Measurements from ENCODE around the gene GPR146.

Gene GPR146

DNA sequence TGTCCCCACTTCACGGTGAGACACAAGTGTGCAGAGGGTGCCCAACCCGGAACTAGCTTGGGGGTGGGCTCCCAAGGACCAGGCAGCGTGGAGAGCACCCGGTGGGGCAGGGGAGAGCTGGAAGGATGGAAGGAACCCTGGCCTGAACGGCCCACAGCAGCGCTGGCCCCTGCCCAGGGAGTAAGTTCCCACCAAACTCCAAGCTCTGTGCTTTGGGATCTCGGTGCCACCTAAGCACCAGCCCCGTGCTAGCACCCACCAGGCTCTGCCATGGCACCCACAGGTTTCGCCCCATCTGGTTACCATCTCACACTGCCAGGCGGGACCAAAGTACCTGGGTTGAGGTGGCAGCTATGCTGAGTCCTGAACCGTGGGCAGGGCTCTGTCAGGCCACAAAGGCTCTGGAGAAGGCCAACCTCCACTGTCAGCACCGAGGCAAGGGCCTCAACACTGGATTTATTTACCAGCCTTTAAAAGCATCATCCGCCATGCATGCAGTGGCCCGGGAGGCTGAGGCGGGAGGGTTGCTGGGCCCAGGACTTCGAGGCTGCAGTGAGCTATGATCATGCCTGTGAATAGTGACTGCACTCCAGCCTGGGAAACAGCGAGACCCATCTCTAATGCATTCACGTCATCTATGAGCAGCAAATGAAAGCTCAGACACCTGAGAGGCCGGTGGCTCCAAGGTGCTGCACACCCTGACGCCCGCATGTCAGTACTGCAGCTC is 59.6 kb downstream of the GPR146 start:
- TF ChIP-seq, protein P1, sequence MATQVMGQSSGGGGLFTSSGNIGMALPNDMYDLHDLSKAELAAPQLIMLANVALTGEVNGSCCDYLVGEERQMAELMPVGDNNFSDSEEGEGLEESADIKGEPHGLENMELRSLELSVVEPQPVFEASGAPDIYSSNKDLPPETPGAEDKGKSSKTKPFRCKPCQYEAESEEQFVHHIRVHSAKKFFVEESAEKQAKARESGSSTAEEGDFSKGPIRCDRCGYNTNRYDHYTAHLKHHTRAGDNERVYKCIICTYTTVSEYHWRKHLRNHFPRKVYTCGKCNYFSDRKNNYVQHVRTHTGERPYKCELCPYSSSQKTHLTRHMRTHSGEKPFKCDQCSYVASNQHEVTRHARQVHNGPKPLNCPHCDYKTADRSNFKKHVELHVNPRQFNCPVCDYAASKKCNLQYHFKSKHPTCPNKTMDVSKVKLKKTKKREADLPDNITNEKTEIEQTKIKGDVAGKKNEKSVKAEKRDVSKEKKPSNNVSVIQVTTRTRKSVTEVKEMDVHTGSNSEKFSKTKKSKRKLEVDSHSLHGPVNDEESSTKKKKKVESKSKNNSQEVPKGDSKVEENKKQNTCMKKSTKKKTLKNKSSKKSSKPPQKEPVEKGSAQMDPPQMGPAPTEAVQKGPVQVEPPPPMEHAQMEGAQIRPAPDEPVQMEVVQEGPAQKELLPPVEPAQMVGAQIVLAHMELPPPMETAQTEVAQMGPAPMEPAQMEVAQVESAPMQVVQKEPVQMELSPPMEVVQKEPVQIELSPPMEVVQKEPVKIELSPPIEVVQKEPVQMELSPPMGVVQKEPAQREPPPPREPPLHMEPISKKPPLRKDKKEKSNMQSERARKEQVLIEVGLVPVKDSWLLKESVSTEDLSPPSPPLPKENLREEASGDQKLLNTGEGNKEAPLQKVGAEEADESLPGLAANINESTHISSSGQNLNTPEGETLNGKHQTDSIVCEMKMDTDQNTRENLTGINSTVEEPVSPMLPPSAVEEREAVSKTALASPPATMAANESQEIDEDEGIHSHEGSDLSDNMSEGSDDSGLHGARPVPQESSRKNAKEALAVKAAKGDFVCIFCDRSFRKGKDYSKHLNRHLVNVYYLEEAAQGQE (IDR thresholded peaks at IDR 0.05; ENCODE audit: insufficient read depth in 1 of 2, low read depth in 2 of 2, low read length in 2 of 2): no peak
- no peak for TF ChIP-seq FOXP2 (optimal IDR thresholded peaks at IDR 0.05; ENCODE audit: borderline replicate concordance, extremely low read depth, extremely low read length, insufficient read depth)
- no peak for TF ChIP-seq TAF1 (IDR thresholded peaks at IDR 0.05; ENCODE audit: borderline replicate concordance, insufficient read depth, low read length)
- no peak for TF ChIP-seq SIN3A (IDR thresholded peaks at IDR 0.05; ENCODE audit: borderline replicate concordance, insufficient read depth, low read length)
- no peak for TF ChIP-seq POLR2AphosphoS5 (IDR thresholded peaks at IDR 0.05; ENCODE audit: low read depth, low read length)

- TF ChIP-seq POLR2AphosphoS5 (IDR thresholded peaks at IDR 0.05; ENCODE audit: low read depth, low read length): no peak
Observed at GRCh38 chr7:1104516-1105179, 60.3 kb downstream of the GPR146 start.

GRCh38 chr7:1105189-1105588 is 60.8 kb downstream of the GPR146 start:
- TF ChIP-seq TAF1 (IDR thresholded peaks at IDR 0.05; ENCODE audit: borderline replicate concordance, insufficient read depth, low read length) (no peak), FOXP2 (optimal IDR thresholded peaks at IDR 0.05; ENCODE audit: borderline replicate concordance, extremely low read depth, extremely low read length, insufficient read depth) (no peak), SIN3A (IDR thresholded peaks at IDR 0.05; ENCODE audit: borderline replicate concordance, insufficient read depth, low read length) (no peak), POLR2AphosphoS5 (IDR thresholded peaks at IDR 0.05; ENCODE audit: low read depth, low read length) (no peak)
- TF ChIP-seq, protein P1 (IDR thresholded peaks at IDR 0.05; ENCODE audit: insufficient read depth in 1 of 2, low read depth in 2 of 2, low read length in 2 of 2): no peak

- TF ChIP-seq POLR2AphosphoS5 (IDR thresholded peaks at IDR 0.05; ENCODE audit: low read depth, low read length): no peak
- TF ChIP-seq FOXP2 (optimal IDR thresholded peaks at IDR 0.05; ENCODE audit: borderline replicate concordance, extremely low read depth, extremely low read length, insufficient read depth): no peak
- TF ChIP-seq SIN3A (IDR thresholded peaks at IDR 0.05; ENCODE audit: borderline replicate concordance, insufficient read depth, low read length): no peak
- TF ChIP-seq, protein P1 (IDR thresholded peaks at IDR 0.05; ENCODE audit: insufficient read depth in 1 of 2, low read depth in 2 of 2, low read length in 2 of 2): no peak
Observed at GRCh38 chr7:1106063-1106792, 61.9 kb downstream of the GPR146 start.

- TF ChIP-seq FOXP2 (optimal IDR thresholded peaks at IDR 0.05; ENCODE audit: borderline replicate concordance, extremely low read depth, extremely low read length, insufficient read depth) (no peak), TAF1 (IDR thresholded peaks at IDR 0.05; ENCODE audit: borderline replicate concordance, insufficient read depth, low read length) (no peak), SIN3A (IDR thresholded peaks at IDR 0.05; ENCODE audit: borderline replicate concordance, insufficient read depth, low read length) (no peak), POLR2AphosphoS5 (IDR thresholded peaks at IDR 0.05; ENCODE audit: low read depth, low read length) (no peak)
- TF ChIP-seq, protein P1 (IDR thresholded peaks at IDR 0.05; ENCODE audit: insufficient read depth in 1 of 2, low read depth in 2 of 2, low read length in 2 of 2): no peak
Observed at GRCh38 chr7:1106793-1107421, 62.6 kb downstream of the GPR146 start.

Measured in PFSK-1 (cell line).